Glomerular visceral epithelial cell (primary cell): ENCODE data around the gene TYW1B.
"Not testable (repeated sequence)": the region's sequence is repeated elsewhere in the genome, so short reads cannot be mapped to it uniquely, and the experiment has no call there.

Experiments used
- DNase-seq: peaks from one replicate; pipeline ENCODE4 v3.0.0-alpha.2; 2016; ENCODE audit errors: extremely low spot score

TYW1B gene

GRCh38 chr7:72626428-72627011 lies 201.5 kb downstream of the TYW1B start:
- not testable (repeated sequence) for DNase-seq

- DNase-seq, result not testable (repeated sequence)
Measured at GRCh38 chr7:72625721-72626423, 202.1 kb downstream of the TYW1B start.

GRCh38 chr7:72622532-72622931 lies 205.5 kb downstream of the TYW1B start:
- no peak for DNase-seq

- not testable (repeated sequence) for DNase-seq
Measured at GRCh38 chr7:72621761-72622187, 206.2 kb downstream of the TYW1B start.

- DNase-seq, result not testable (repeated sequence)
Measured at GRCh38 chr7:72620923-72621322, 207.1 kb downstream of the TYW1B start.

GRCh38 chr7:72618435-72619180 lies 209.4 kb downstream of the TYW1B start:
- DNase-seq, result not testable (repeated sequence)

GRCh38 chr7:72609761-72610160 lies 218.2 kb downstream of the TYW1B start:
- DNase-seq, result not testable (repeated sequence)

- DNase-seq, result not testable (repeated sequence)
Measured at GRCh38 chr7:72607988-72608387, 220.0 kb downstream of the TYW1B start.

GRCh38 chr7:72605863-72606431 lies 222.1 kb downstream of the TYW1B start:
- DNase-seq, result not testable (repeated sequence)

GRCh38 chr7:72604771-72605611 lies 223.0 kb downstream of the TYW1B start:
- peak; percentile 7 for DNase-seq

- not testable (repeated sequence) for DNase-seq
Measured at GRCh38 chr7:72603476-72603875, 224.5 kb downstream of the TYW1B start.

GRCh38 chr7:72603073-72603472 lies 224.9 kb downstream of the TYW1B start:
- no peak for DNase-seq

GRCh38 chr7:72601683-72602082 lies 226.3 kb downstream of the TYW1B start:
- not testable (repeated sequence) for DNase-seq

- DNase-seq, result not testable (repeated sequence)
Measured at GRCh38 chr7:72590023-72590422, 238.0 kb downstream of the TYW1B start.

- DNase-seq, result not testable (repeated sequence)
Measured at GRCh38 chr7:72587267-72587666, 240.7 kb downstream of the TYW1B start.

- not testable (repeated sequence) for DNase-seq
Measured at GRCh38 chr7:72584576-72584975, 243.4 kb downstream of the TYW1B start.

GRCh38 chr7:72583620-72584361 lies 244.2 kb downstream of the TYW1B start:
- not testable (repeated sequence) for DNase-seq

- not testable (repeated sequence) for DNase-seq
Measured at GRCh38 chr7:72580142-72580770, 247.7 kb downstream of the TYW1B start.

GRCh38 chr7:72577107-72577506 lies 250.9 kb downstream of the TYW1B start:
- DNase-seq, result no peak

GRCh38 chr7:72561988-72562387 lies 266.0 kb downstream of the TYW1B start:
- not testable (repeated sequence) for DNase-seq
